ENCODE measurements around the gene STPG2. TPM values are rescaled to one million over a fixed set of nuclear protein-coding genes. Genes with fewer than 3 reads are reported as not detected.

The STPG2 gene
- total RNA-seq, 3 donors from 2014 or later (not counting 1 experiment from before 2014, with no cell fraction given): 0.23 TPM; not detected in 2

- H3K4me1 Mint-ChIP-seq: no peaks in the 10 kb centered on the region
- Histone ChIP-seq H3K27ac (ENCODE audit: low read length) (no peak overlapping the region), H3K4me3 (ENCODE audit: low read length) (no peak overlapping the region), H3K9me3 (ENCODE audit: control insufficient read depth, insufficient read depth, low read length) (peaks cover 6% of the 10 kb centered on the region), H3K27me3 (ENCODE audit: control insufficient read depth, insufficient read depth, low read length) (no peaks in the 10 kb centered on the region), H3K36me3 (ENCODE audit: control insufficient read depth, insufficient read depth, low read length) (no peaks in the 10 kb centered on the region), H3K4me1 (ENCODE audit: control insufficient read depth, insufficient read depth, low read length) (no peaks in the 10 kb centered on the region)
- no peaks in the 10 kb centered on the region for H3K27me3 Mint-ChIP-seq (ENCODE audit: low read depth in 2 of 2)
- peaks cover 12 to 24% of the 10 kb centered on the region in 2 donors for H3K9me3 Mint-ChIP-seq
- WGBS (ENCODE audit: insufficient coverage): 81% methylated on average over 3 of the region's 3 CpGs
- H3K36me3 Mint-ChIP-seq: peaks cover 6% of the 10 kb centered on the region
- no peak for ATAC-seq
- TF ChIP-seq, protein P1, sequence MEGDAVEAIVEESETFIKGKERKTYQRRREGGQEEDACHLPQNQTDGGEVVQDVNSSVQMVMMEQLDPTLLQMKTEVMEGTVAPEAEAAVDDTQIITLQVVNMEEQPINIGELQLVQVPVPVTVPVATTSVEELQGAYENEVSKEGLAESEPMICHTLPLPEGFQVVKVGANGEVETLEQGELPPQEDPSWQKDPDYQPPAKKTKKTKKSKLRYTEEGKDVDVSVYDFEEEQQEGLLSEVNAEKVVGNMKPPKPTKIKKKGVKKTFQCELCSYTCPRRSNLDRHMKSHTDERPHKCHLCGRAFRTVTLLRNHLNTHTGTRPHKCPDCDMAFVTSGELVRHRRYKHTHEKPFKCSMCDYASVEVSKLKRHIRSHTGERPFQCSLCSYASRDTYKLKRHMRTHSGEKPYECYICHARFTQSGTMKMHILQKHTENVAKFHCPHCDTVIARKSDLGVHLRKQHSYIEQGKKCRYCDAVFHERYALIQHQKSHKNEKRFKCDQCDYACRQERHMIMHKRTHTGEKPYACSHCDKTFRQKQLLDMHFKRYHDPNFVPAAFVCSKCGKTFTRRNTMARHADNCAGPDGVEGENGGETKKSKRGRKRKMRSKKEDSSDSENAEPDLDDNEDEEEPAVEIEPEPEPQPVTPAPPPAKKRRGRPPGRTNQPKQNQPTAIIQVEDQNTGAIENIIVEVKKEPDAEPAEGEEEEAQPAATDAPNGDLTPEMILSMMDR (IDR thresholded peaks at IDR 0.05): no peak
- H3K4me3 Mint-ChIP-seq: no peak overlapping the region
- no peak overlapping the region for H3K27ac Mint-ChIP-seq
- DNase-seq: no peak
- intact Hi-C loops (cut with micrococcal nuclease): no loop called here
Observed at GRCh38 chr4:98026362-98026761, 116.9 kb downstream of the STPG2 start.

DNA sequence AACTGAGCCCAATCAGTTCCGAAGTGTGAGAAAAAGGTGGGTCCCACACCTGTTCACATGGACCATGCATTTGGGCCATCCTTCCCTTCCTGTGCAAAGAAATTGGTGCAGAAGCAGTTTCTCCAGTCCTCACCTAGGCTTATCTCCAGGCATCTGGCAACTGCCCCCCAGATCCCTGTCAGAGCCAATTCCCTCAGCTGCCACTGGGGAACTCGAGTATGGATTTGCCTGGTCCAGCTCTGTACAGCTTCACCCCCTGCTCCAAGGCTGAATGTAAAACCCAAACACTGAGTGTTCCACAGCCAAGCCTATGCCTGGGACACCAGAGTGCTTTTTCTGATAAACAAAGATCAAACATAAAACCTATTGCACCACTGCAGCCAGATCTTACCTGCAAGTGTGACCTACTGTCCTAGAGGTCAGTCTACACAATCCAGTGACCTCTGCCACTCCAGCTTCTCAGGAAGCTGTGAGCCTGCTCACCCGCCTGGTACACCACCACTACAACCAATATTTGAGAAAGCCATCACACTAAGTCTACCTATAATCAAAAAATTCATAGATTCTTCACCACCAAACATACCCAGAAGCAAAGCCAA lies 136.4 kb downstream of the STPG2 start:
- no peak overlapping the region for H3K4me3 ChIP-seq (ENCODE audit: low read length)
- H3K4me3 Mint-ChIP-seq: no peak overlapping the region
- no peaks in the 10 kb centered on the region for H3K4me1 ChIP-seq (ENCODE audit: control insufficient read depth, insufficient read depth, low read length)
- no peaks in the 10 kb centered on the region for H3K27me3 ChIP-seq (ENCODE audit: control insufficient read depth, insufficient read depth, low read length)
- 68% methylated on average over 3 of the region's 3 CpGs for WGBS (ENCODE audit: insufficient coverage)
- peaks cover 17 to 27% of the 10 kb centered on the region in 2 donors for H3K9me3 Mint-ChIP-seq
- intact Hi-C loops (cut with micrococcal nuclease): no loop called here
- no peaks in the 10 kb centered on the region for H3K36me3 Mint-ChIP-seq
- DNase-seq (no peak), ATAC-seq (no peak)
- no peaks in the 10 kb centered on the region for H3K36me3 ChIP-seq (ENCODE audit: control insufficient read depth, insufficient read depth, low read length)
- H3K9me3 ChIP-seq (ENCODE audit: control insufficient read depth, insufficient read depth, low read length): peaks cover 9% of the 10 kb centered on the region
- H3K27ac ChIP-seq (ENCODE audit: low read length): no peak overlapping the region
- no peaks in the 10 kb centered on the region for H3K27me3 Mint-ChIP-seq (ENCODE audit: low read depth in 2 of 2)
- H3K4me1 Mint-ChIP-seq: no peaks in the 10 kb centered on the region
- TF ChIP-seq, protein P1 (IDR thresholded peaks at IDR 0.05): no peak
- H3K27ac Mint-ChIP-seq: no peak overlapping the region

- Mint-ChIP-seq H3K36me3 (no peaks in the 10 kb centered on the region), H3K4me1 (no peaks in the 10 kb centered on the region), H3K9me3 (peaks cover 14 to 26% of the 10 kb centered on the region in 2 donors), H3K4me3 (no peak overlapping the region), H3K27ac (no peak overlapping the region), H3K27me3 (ENCODE audit: low read depth in 2 of 2) (no peaks in the 10 kb centered on the region)
- intact Hi-C loops (cut with micrococcal nuclease): no loop called here
- Histone ChIP-seq H3K4me3 (ENCODE audit: low read length) (no peak overlapping the region), H3K27ac (ENCODE audit: low read length) (no peak overlapping the region), H3K9me3 (ENCODE audit: control insufficient read depth, insufficient read depth, low read length) (peaks cover 9% of the 10 kb centered on the region), H3K4me1 (ENCODE audit: control insufficient read depth, insufficient read depth, low read length) (no peaks in the 10 kb centered on the region), H3K36me3 (ENCODE audit: control insufficient read depth, insufficient read depth, low read length) (no peaks in the 10 kb centered on the region), H3K27me3 (ENCODE audit: control insufficient read depth, insufficient read depth, low read length) (no peaks in the 10 kb centered on the region)
- TF ChIP-seq, protein P1 (IDR thresholded peaks at IDR 0.05): no peak
- ATAC-seq (no peak), DNase-seq (no peak)
- 75% methylated on average over 1 of the region's 1 CpG for WGBS (ENCODE audit: insufficient coverage)
Observed at GRCh38 chr4:98006060-98006459, 137.2 kb downstream of the STPG2 start.

DNA sequence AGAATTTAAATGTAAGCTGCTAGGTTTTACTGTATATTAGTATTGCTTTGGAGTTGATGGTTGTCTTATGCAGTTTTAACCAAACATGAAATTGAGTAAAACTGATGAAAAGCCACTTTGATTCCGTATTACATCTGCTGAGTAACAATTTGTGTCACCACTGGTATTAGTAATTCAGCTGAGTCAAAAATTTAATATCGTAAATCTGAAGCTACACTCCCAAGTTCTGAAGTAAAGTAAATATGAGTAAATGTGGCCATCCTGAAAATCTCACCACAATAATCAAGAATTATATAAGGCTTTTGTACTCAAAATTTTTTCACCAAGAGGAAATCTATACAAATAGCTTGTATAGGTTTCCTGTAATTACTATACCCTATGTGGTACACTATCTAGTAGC lies 142.3 kb downstream of the STPG2 start:
- Histone ChIP-seq H3K27me3 (ENCODE audit: control insufficient read depth, insufficient read depth, low read length) (no peaks in the 10 kb centered on the region), H3K27ac (ENCODE audit: low read length) (no peak overlapping the region), H3K36me3 (ENCODE audit: control insufficient read depth, insufficient read depth, low read length) (no peaks in the 10 kb centered on the region), H3K4me1 (ENCODE audit: control insufficient read depth, insufficient read depth, low read length) (no peaks in the 10 kb centered on the region), H3K4me3 (ENCODE audit: low read length) (no peak overlapping the region), H3K9me3 (ENCODE audit: control insufficient read depth, insufficient read depth, low read length) (no peaks in the 10 kb centered on the region)
- no peak overlapping the region for H3K27ac Mint-ChIP-seq
- no peaks in the 10 kb centered on the region for H3K4me1 Mint-ChIP-seq
- no peak for ATAC-seq
- intact Hi-C loops (cut with micrococcal nuclease): no loop called here
- TF ChIP-seq, protein P1 (IDR thresholded peaks at IDR 0.05): no peak
- H3K9me3 Mint-ChIP-seq: peaks cover 6 to 12% of the 10 kb centered on the region in 2 donors
- H3K27me3 Mint-ChIP-seq (ENCODE audit: low read depth in 2 of 2): no peaks in the 10 kb centered on the region
- WGBS (ENCODE audit: insufficient coverage): 83% methylated on average over 1 of the region's 2 CpGs
- no peak overlapping the region for H3K4me3 Mint-ChIP-seq
- H3K36me3 Mint-ChIP-seq: no peaks in the 10 kb centered on the region
- DNase-seq: no peak
